Testis (tissue), 2 donors: ENCODE results near the gene PHACTR3.

Experiments
- CTCF ChIP-seq, 3 experiments: fragments of 450-650 bp in 2 of 3; fragments of 200-600 bp in 1 of 3; sonication (generic) in 1 of 3; IDR thresholded peaks; one replicate each; pipeline ENCODE4 v1.5.1; 2016 to 2019; ENCODE audit warnings: antibody characterized with exemption in 3 of 3, mild to moderate bottlenecking in 2 of 3, moderate library complexity in 1 of 3
- POLR2A ChIP-seq: fragments of 450-650 bp; IDR thresholded peaks from one replicate; pipeline ENCODE4 v1.6.1; 2017; ENCODE audit warnings: antibody characterized with exemption, mild to moderate bottlenecking, moderate library complexity

- no peak for TF ChIP-seq CTCF (IDR thresholded peaks at IDR 0.05)
- TF ChIP-seq POLR2A: no peak
Observed at GRCh38 chr20:59858425-59858824, 254.1 kb downstream of the PHACTR3 start.
